Activated CD4-positive, alpha-beta T cell treated with anti-CD3 and anti-CD28 coated beads, Interleukin-2, amount 50 U/mL, for 4 hours (primary cell): ENCODE data around the gene ASIC1.
A peak's percentile ranks its signal among the peaks of the same experiment; 100 is the strongest.

Experiments
- DNase-seq, 2 experiments: peaks; one replicate each; pipeline ENCODE4 v3.0.0-alpha.2; 2020

Gene ASIC1

GRCh38 chr12:50041062-50041860 lies 16.1 kb upstream of the ASIC1 start:
- DNase-seq, result no peak

DNA sequence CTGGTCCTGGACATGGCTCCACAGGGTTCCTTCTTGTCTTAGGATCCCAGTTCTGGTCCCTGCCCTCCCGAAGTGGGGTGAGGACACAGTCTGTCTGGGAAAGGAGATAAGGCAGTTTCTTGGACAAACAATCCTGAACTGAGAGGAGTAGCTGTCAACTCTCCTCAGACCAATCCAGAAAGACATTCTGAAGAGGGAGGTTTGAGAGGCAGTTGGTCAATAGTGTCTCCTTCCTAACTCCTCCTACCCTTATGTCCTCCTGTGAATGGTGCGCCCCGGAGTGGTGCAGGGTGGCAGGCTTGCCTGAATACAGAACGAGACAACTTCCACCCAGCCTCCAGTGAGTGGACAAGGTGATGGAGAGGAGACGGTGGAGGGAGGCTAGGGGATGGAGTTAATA lies 15.4 kb upstream of the ASIC1 start:
- DNase-seq, result no peak

DNA sequence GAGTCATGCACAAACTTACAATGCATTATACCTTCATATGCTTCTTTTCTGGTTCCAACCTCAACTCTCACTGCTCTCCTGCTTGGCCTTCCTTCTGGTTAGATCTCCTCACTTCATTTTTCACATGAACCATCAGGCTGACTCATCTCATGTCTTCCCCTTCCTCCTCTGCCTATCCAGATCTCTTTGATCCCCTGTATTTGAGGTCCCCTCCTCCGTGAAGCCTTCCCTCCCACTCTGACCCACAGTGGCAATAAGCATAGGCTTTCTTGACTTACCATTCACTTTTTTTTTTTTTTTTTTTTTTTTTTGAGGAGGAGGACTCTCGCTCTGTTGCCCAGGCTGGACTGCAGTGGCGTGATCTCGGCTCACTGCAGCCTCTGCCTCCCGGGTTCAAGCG lies 14.7 kb upstream of the ASIC1 start:
- DNase-seq, result no peak

GRCh38 chr12:50043308-50043707 lies 14.1 kb upstream of the ASIC1 start:
- no peak for DNase-seq

DNA sequence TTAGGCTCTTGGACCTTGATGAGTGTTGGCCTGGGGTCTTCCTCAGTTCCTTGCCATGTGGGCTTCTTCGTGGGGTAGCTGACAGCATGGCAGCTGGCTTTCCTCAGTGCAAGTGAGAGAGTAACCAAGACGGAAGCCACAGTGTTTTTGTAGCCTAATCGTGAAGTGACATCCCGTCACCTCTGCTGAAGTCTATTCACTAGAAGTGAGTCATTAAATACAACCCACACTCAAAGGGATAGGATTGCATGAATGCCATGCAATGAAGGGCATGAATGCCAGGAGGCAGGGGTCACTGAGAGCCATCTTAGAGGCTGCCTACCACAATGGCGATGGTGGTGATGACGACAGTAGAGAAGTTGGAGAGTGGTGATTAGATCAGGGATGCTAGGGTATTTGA lies 13.5 kb upstream of the ASIC1 start:
- no peak for DNase-seq

GRCh38 chr12:50047693-50048250 lies 9.6 kb upstream of the ASIC1 start:
- DNase-seq, result no peak

GRCh38 chr12:50049254-50050118 lies 7.9 kb upstream of the ASIC1 start:
- no peak for DNase-seq

DNA sequence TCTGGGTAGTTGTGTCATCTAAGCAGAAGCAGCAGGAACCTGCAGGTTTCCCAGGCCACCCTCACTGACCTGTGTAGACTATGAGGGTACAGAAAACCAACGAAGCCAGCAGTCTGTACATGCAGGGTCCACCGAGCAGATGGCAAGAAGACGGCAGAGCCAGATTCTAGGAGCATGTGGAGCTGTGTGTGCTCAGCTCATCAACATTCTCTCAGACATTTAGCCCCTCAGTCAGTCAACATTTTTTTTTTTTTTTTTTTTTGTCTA lies 7.3 kb upstream of the ASIC1 start:
- DNase-seq, result no peak

DNA sequence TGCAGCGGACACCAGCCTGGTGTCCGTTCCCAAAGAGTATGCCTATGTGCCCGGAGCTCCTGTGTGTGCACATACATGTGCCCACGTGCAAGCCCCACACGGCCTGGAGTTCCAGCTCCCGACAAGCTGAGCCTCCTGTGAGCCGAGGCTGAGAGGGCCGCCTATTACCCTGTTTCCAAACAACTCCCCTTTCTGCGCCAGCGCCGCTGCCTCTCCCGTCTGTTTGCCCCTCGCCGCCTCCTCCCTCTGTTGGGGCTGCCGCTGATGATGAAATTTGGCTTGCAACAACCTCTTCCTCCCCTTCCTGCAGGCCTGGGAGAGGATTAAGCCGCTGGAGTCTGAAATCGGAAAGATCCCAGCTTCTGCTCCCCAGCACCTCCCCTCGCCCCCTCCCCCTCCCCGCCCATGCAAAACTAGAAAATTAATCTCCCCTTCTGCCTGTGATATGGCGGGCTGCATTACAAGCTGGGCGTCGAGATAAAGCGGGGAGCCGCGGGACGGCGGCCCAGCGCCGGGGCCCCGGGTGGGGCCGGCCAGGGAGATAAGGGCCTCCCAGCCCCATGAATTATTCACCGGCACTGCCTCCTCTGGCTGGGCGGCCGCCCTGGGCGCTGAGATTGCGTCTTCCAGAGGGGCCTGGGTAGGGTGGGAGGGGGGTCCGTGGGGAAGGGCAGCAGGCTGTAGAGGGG lies 6.8 kb upstream of the ASIC1 start:
- DNase-seq, result no peak

DNA sequence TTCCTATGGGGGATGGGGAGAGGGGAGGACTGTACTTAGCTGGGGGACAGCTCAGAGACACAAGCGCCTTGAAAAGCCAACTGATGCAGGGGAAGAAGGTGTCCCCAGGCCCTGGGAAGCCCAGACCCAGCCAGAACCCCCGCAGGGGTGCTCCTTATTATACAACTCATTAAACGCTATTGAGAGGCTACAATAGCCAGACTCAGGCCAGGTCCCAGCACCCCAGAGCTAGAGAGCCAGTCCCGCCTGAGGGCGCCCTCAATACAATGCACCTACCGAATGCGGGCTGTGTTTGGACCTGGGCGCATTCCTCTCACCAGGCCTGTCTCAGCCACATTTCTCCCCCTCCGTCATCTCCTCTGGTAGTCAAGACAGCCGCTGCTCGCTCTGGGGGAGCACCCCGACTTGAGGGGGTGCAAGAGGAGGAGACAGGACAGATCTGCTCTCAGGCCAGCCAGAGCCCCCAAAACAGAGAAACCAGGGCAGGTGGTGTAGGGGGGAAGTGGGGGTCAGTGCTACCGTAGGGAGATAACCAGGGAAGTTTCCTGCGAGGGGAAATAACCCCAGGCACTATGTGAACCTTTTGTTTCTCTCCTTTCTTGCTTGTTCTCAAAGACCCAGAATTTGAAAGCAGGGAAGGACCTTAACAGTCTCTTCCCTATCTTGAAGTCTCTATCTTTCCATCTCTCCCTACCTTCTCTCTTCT lies 6.1 kb upstream of the ASIC1 start:
- no peak for DNase-seq

GRCh38 chr12:50052544-50052943 lies 4.9 kb upstream of the ASIC1 start:
- no peak for DNase-seq

- DNase-seq, result no peak
Observed at GRCh38 chr12:50052964-50053363, 4.4 kb upstream of the ASIC1 start.

DNA sequence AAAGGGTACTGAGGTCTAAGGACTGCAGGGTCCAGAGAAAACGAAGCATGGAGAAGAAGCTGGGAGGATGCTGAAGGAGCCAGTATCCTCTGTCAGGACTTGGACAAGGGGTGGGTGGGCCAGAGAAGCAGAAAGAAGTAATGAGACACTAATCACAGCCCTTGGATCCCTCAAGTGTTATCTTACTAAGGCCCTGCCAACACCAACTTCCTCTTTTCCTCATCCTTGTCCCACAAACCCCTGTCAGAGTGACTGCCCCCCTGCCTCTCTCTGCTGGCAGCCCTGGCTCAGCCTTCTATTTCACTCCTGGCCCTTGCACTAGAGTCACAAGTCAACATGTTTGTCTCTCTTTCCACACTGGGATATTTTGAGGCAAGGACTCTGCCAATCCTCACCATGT lies 3.8 kb upstream of the ASIC1 start:
- no peak for DNase-seq

DNA sequence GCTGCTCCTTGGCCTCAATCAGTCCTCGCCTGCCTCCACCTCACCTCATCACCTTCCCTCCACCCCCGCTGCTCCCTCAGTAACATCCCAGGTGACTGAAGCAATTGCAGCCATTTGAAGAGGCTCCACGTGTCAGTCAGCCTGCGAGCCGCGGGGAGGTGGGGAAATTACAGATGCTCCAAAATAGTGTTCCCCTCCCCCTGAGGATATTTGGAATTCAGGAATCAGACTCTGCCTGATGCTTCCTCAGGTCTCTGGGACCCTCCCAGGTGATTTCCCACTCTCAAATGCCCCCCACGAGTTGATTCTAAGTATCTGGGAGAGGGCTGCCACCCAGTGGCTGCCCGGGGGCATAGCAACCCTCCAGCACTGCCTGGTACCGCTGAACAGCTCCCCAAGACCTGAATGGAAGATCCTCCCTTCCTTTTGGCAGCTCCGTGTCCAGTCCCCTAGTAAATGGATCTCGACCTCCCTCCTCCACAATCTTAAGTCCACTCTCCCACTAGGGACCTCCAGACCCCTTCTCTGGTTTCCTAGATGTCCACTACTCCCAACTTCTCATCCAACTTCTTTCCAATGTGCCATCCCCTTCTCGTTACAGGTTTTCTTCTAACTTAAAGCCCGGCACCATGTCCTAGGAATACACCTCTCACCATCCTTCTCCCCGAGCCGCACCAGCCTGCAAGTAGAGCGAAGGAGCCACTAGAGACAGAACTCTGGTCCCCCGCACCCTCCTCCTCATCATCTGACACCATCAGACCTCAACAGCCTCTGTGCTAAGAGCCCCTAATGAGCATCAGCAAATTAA lies 1.4 kb upstream of the ASIC1 start:
- peak; percentile 46 to 56 for DNase-seq

- no peak for DNase-seq
Observed at GRCh38 chr12:50056639-50056976, 788 bp upstream of the ASIC1 start.

DNA sequence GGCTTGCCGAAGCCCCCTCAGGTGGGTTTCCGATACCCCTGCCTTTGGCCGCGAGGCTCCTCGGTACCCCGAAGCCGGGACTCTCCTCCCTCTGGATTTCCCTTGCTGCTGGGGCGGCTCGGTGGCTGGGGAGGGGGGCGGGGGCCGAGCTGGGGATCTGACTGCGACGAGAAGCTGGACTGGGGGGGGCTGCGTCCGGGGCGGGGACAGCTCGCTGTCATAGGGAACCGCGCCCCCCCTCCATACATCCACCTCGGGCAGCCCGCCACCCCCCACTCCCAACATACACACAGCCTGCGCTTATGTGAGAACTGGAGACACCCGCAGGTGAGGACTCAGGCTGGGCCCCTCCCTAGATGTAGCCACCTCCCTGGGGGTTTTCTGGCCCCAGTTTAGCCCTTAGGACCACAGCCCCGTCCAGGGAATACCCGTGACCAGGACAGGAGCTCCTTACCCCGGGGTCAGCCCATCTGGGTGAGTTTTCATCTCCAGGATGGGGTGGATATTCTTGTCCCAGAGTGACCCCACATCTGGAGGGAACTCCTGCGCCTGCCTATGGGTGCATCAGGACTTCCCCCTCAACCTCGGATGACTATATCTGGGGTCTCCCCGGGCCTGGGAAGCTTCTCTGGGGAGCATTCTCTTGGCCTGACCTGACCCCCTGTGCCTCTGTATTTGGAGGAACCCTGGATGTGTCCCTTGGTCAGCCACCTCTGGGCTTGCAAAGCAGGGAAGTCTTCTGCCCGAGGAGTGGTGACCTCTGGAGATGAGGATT lies 687 bp downstream of the ASIC1 start:
- no peak for DNase-seq

GRCh38 chr12:50058743-50059312 lies 1.4 kb downstream of the ASIC1 start:
- DNase-seq, result no peak

DNA sequence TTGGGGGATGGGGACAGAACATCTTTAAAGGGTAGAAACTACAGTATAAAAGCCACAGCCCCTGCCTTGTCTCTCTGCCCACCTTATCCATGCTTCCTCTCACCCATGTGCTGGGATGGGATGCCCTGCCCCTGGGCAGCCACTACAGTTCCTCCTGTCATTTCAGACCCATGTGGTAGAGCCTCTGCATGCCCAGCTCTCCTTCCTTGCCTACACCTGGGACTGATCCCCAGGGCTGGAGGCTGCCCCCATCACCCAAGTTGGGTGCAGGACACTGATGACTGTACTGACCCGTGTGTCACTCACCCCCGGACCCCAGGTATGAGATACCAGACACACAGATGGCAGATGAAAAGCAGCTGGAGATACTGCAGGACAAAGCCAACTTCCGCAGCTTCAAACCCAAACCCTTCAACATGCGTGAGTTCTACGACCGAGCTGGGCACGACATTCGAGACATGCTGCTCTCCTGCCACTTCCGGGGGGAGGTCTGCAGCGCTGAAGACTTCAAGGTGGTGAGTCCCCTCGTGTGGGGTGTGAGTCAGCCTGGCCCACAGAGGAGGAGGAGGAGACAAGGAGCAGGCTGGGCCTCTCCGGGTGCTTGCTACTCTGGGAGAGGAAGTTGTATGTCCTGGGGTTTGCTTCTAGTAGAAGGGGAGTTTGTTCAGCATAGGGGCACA lies 2.2 kb downstream of the ASIC1 start:
- peak; percentile 29 to 37 for DNase-seq

GRCh38 chr12:50060120-50060468 lies 2.7 kb downstream of the ASIC1 start:
- no peak for DNase-seq

GRCh38 chr12:50061171-50061570 lies 3.8 kb downstream of the ASIC1 start:
- no peak for DNase-seq
